HepG2 (cell line): ENCODE data around the gene BIRC5. TPM values are rescaled to one million over a fixed set of nuclear protein-coding genes. Genes with fewer than 3 reads are reported as not detected.
A peak's percentile ranks its signal among the peaks of the same experiment; 100 is the strongest.

Experiments
- DPF2 ChIP-seq: sonication (generic); formaldehyde crosslinking; IDR thresholded peaks from 2 replicates; pipeline ENCODE4 v1.4.0; 2020; ENCODE audit warnings: mild to moderate bottlenecking, low read depth, missing genetic modification reagents, borderline replicate concordance
- EZH2 ChIP-seq: conservative IDR thresholded peaks from 2 replicates; pipeline ENCODE4 v1.6.1; 2012; ENCODE audit warnings: mild to moderate bottlenecking, low read depth, low read length, moderate library complexity
- FOSL2 ChIP-seq: sonication (generic); formaldehyde crosslinking; IDR thresholded peaks from 2 replicates; pipeline ENCODE4 v1.4.0; 2020; ENCODE audit warnings: missing genetic modification reagents
- GABPB1 ChIP-seq: IDR thresholded peaks from 2 replicates; pipeline ENCODE4 v1.6.1; 2016; ENCODE audit warnings: mild to moderate bottlenecking, missing genetic modification reagents, moderate library complexity, missing compliant biosample characterization
- HOXA9 ChIP-seq: sonication (generic); formaldehyde crosslinking; IDR thresholded peaks from 2 replicates; pipeline ENCODE4 v1.8.1; 2022; ENCODE audit warnings: missing genetic modification reagents, mild to moderate bottlenecking, moderate library complexity, borderline replicate concordance
- KDM4B ChIP-seq: sonication (generic); formaldehyde crosslinking; IDR thresholded peaks from 2 replicates; pipeline ENCODE4 v1.4.0; 2020; ENCODE audit warnings: missing genetic modification reagents
- NFKB2 ChIP-seq: sonication (generic); formaldehyde crosslinking; IDR thresholded peaks from 2 replicates; pipeline ENCODE4 v1.4.0; 2020; ENCODE audit warnings: missing genetic modification reagents, borderline replicate concordance
- POLR2AphosphoS5 ChIP-seq: IDR thresholded peaks from 2 replicates; pipeline ENCODE4 v1.6.1; 2012; ENCODE audit warnings: low read depth, low read length
- RXRB ChIP-seq: IDR thresholded peaks from 2 replicates; pipeline ENCODE4 v1.6.1; 2016; ENCODE audit warnings: borderline replicate concordance, missing genetic modification reagents, missing compliant biosample characterization
- STAT6 ChIP-seq: sonication (generic); formaldehyde crosslinking; IDR thresholded peaks from 2 replicates; pipeline ENCODE4 v1.4.0; 2020; ENCODE audit warnings: missing genetic modification reagents, mild to moderate bottlenecking, borderline replicate concordance
- TFE3 ChIP-seq: IDR thresholded peaks from 2 replicates; pipeline ENCODE4 v1.6.1; 2016
- THRA ChIP-seq: sonication (generic); formaldehyde crosslinking; IDR thresholded peaks from 2 replicates; pipeline ENCODE4 v1.4.0; 2020; ENCODE audit warnings: missing genetic modification reagents, borderline replicate concordance
- ZNF180 ChIP-seq: sonication (generic); formaldehyde crosslinking; IDR thresholded peaks from 2 replicates; pipeline ENCODE4 v1.4.0; 2020; ENCODE audit warnings: low read depth, missing genetic modification reagents, borderline replicate concordance
- ZNF460 ChIP-seq: sonication (generic); formaldehyde crosslinking; IDR thresholded peaks from 2 replicates; pipeline ENCODE4 v1.5.1; 2020; ENCODE audit warnings: missing genetic modification reagents, mild to moderate bottlenecking, borderline replicate concordance
- ZNF577 ChIP-seq: sonication (generic); formaldehyde crosslinking; IDR thresholded peaks from 2 replicates; pipeline ENCODE4 v1.4.0; 2020; ENCODE audit warnings: mild to moderate bottlenecking, low read depth, missing genetic modification reagents, borderline replicate concordance
- ZNF792 ChIP-seq: IDR thresholded peaks from 2 replicates; pipeline ENCODE4 v1.6.1; 2016
- polyA plus RNA-seq, 8 experiments: library from polyadenylated mRNA; depleted of rRNA in 3 of 8; stranded (reverse) in 7 of 8; unstranded in 1 of 8; fragments of >200 nt; fragmentation: Illumina TruSeq in 4 of 8; extraction: Trizol in 4 of 8; gene quantifications; 2 replicates each; pipeline versions ENCODE4 v1.2.1 to v1.2.3, GENCODE V29; 2011 to 2016; ENCODE audit warnings: low read depth in 4 of 8, missing spikeins in 1 of 8, mixed read lengths in 1 of 8; ENCODE audit not compliant: insufficient read depth in 1 of 8
- total RNA-seq, 5 experiments: library from RNA; depleted of rRNA; stranded (reverse); fragments of >200 nt; fragmentation: Illumina TruSeq; extraction: Trizol; gene quantifications; 2 replicates each; pipeline ENCODE4 v1.2.3, GENCODE V29; 2016; ENCODE audit warnings: low read depth in 1 of 5
- TF ChIP-seq, protein P1 (sequence below): sonication (generic); formaldehyde crosslinking; IDR thresholded peaks from 2 replicates; pipeline ENCODE4 v1.5.1; 2020; ENCODE audit warnings: missing genetic modification reagents, mild to moderate bottlenecking, borderline replicate concordance
- TF ChIP-seq, protein P2 (sequence below): sonication (generic); formaldehyde crosslinking; IDR thresholded peaks from 2 replicates; pipeline ENCODE4 v1.8.0; 2022; ENCODE audit warnings: missing genetic modification reagents, low read depth, mild to moderate bottlenecking, borderline replicate concordance
- TF ChIP-seq, protein P3 (sequence below): IDR thresholded peaks from 2 replicates; pipeline ENCODE4 v1.6.1; 2016; ENCODE audit warnings: mild to moderate bottlenecking, missing biosample characterization, missing genetic modification reagents

Gene BIRC5
- total and polyA plus RNA-seq, 2 of the 13 experiments (the other 11 are each of a cell fraction or from before 2014, with no cell fraction given): 30.3 to 135 TPM

- TF ChIP-seq THRA (CRISPR knock-in tag) (0 out of 2 replicates have a peak, but pooled peaks have one; percentile 40), ZNF460 (CRISPR knock-in tag) (no peak), NFKB2 (peak; percentile 43; the same call in 1 of the 2 replicates), RXRB (CRISPR knock-in tag) (peak; percentile 22; the same call in 1 of the 2 replicates), EZH2 (no peak), FOSL2 (peak; percentile 25; the same call in 1 of the 2 replicates), STAT6 (no peak), TFE3 (peak; percentile 45; the same call in 1 of the 2 replicates), GABPB1 (CRISPR knock-in tag) (peak; percentile 72), POLR2AphosphoS5 (peak; percentile 63; the same call in 1 of the 2 replicates), KDM4B (CRISPR knock-in tag) (no peak), DPF2 (CRISPR knock-in tag) (no peak), ZNF792 (CRISPR knock-in tag) (peak; percentile 61; the same call in 1 of the 2 replicates), ZNF180 (CRISPR knock-in tag) (no peak), HOXA9 (CRISPR knock-in tag) (no peak), ZNF577 (no peak)
- TF ChIP-seq, protein P1, sequence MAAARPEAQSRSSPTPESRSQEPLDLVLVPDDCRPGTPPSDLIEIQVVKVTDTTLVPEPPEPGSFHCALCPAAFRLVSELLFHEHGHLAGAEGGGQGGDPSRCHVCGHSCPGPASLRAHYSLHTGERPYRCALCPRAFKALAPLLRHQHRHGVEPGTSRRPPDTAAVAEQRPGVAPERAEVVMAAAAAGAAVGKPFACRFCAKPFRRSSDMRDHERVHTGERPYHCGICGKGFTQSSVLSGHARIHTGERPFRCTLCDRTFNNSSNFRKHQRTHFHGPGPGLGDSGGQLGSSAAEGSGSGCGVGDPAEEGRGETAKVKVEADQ (CRISPR knock-in tag): no peak; the same call in 1 of the 2 replicates
- TF ChIP-seq, protein P2, sequence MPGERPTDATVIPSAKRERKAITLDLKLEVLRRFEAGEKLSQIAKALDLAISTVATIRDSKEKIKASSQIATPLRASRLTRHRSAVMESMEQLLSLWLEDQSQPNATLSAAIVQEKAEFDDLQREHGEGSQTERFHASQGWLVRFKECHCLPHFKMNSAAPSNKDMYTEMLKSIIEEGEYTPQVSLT (CRISPR knock-in tag): no peak
- TF ChIP-seq, protein P3, sequence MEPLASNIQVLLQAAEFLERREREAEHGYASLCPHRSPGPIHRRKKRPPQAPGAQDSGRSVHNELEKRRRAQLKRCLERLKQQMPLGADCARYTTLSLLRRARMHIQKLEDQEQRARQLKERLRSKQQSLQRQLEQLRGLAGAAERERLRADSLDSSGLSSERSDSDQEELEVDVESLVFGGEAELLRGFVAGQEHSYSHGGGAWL: no peak; the same call in 1 of the 2 replicates
These were observed 45.7 kb upstream of the BIRC5 start, which contains the start of gene SYNGR2 (continued) for GRCh38 chr17:78168242-78168902.
